Esophagus squamous epithelium (tissue), 5 donors: ENCODE measurements around the gene FAM163A. TPM values are rescaled to one million over a fixed set of nuclear protein-coding genes. Genes with fewer than 3 reads are reported as not detected.

Experiments used
- DNase-seq: peaks from one replicate; lab custom pipeline; 2025; lab: John Stamatoyannopoulos, UW
- H3K27ac ChIP-seq, 4 donors: fragments of 200-600 bp; sonication (generic); one replicate each; pipeline ENCODE4 v1.5.1; 2016 to 2019; ENCODE audit warnings: mild to moderate bottlenecking in 1 of 4
- H3K27me3 ChIP-seq, 4 donors: fragments of 200-600 bp; sonication (generic); 1 replicate in 3 of 4; 2 replicates in 1 of 4; pipeline versions ENCODE4 v1.5.1 to v1.6.0; 2017 to 2021; ENCODE audit warnings: antibody characterized with exemption in 1 of 4
- H3K36me3 ChIP-seq, 3 donors: fragments of 200-600 bp; sonication (generic); one replicate each; pipeline ENCODE4 v1.5.1; 2016 to 2019
- H3K4me1 ChIP-seq, 3 donors: fragments of 200-600 bp; sonication (generic); one replicate each; pipeline ENCODE4 v1.5.1; 2017 to 2019
- H3K4me3 ChIP-seq, 4 donors: fragments of 200-600 bp; sonication (generic); 1 replicate in 3 of 4; 2 replicates in 1 of 4; pipeline ENCODE4 v1.5.1; 2016 to 2019; ENCODE audit warnings: mild to moderate bottlenecking in 2 of 4, moderate library complexity in 1 of 4
- H3K9me3 ChIP-seq, 3 donors: fragments of 200-600 bp; sonication (generic); one replicate each; pipeline ENCODE4 v1.5.1; 2016 to 2019
- CTCF ChIP-seq, 6 experiments: fragments of 450-650 bp in 4 of 6; fragments of 200-600 bp in 2 of 6; sonication (generic) in 2 of 6; IDR thresholded peaks; one replicate each; pipeline ENCODE4 v1.5.1; 2016 to 2019; ENCODE audit warnings: antibody characterized with exemption in 6 of 6, mild to moderate bottlenecking in 4 of 6, moderate library complexity in 4 of 6
- POLR2A ChIP-seq, 4 donors: fragments of 450-650 bp; IDR thresholded peaks; one replicate each; pipeline ENCODE4 v1.6.1; 2017; ENCODE audit warnings: antibody characterized with exemption in 4 of 4, mild to moderate bottlenecking in 4 of 4, moderate library complexity in 3 of 4
- WGBS, 2 donors: methylation state at CpG; one replicate each; pipeline ENCODE4 v1.1.5; 2018; 5-methylcytosine and 5-hydroxymethylcytosine counted together
- intact Hi-C: fragments of 100-400 bp; cut with DNase I; formaldehyde crosslinking; loops from one replicate; pipeline ENCODE4 v1.15.0; 2022
- total RNA-seq, 4 donors: library from RNA; depleted of rRNA; stranded (reverse); fragments of >200 nt; gene quantifications; one replicate each; pipeline ENCODE4 v1.1.0, GENCODE V29; 2016
- donor health status: DM: yes; HTN: yes; CAD: no.

The FAM163A gene
- total RNA-seq, 4 donors from 2014 or later: not detected

DNA sequence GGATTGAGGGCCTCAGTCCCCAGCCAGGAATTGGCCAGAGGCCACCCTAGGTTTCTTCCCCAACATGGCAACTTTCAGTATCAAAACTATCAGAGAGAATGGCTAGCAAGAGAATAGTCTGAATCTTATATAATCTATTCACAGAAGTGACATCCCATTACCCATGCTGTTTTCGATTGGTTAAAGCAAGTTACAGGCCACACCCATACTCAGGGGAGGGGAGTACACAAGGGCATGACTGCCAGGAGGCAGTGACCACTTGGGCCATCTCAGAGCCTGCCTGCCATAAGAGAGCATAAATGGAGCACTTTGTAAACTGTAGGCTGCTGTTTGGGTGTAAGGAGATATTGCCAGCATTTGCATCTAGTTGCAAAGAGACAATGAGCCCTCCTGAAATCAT lies 65.4 kb downstream of the FAM163A start:
- Histone ChIP-seq H3K27me3 (peaks cover 0 to 30% (median 0%) of the 10 kb centered on the region in 4 donors), H3K27ac (no peak overlapping the region), H3K4me1 (peaks cover 0 to 12% (median 2%) of the 10 kb centered on the region in 3 donors), H3K9me3 (no peaks in the 10 kb centered on the region), H3K4me3 (no peak overlapping the region), H3K36me3 (no peaks in the 10 kb centered on the region)
- no peak for DNase-seq
- TF ChIP-seq CTCF (IDR thresholded peaks at IDR 0.05): no peak
- no peak for TF ChIP-seq POLR2A (IDR thresholded peaks at IDR 0.05)
- intact Hi-C loops: no loop called here
- 86 to 89% methylated on average over 1 of the region's 1 CpG for WGBS, 2 donors

DNA sequence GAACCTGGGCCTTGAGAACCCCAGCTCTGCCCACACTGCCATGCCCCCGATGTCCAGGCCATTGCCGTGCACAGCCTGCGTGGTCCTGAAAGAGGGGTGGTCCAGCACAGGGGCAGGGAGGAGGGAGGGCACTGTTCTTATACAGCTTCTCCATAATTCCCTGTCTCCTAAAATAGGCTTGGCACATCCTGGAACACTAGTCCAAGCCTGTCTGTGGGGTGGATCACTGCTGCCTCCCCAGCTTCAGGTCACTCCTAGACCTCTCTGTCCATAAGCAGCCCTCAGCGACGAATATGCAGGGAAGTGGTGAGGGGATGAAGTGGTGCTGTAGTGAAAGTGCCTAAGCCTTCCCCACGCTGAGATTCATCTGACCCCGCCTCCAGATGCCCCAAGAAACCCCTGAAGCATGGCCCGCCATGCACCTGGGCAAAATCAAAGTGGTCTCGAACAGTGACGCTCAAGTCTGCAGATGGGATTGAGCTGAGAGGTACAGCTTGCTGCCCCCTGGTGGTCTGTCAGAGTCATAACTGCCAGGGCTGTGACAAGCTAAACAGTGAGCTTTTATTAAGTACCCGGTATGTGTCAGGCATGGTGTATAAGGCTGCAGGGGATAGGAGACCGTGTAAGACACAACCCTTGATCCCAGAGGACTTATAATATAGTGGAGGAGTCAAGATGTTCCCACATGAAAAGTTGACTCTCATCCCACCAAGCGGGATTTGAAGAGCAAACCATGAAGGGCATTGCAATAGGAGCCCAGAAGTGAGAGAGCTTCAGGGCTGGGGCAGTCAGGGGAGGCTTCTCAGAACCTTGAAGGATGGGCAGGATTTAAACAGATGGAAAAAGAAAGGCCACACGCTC lies 66.6 kb downstream of the FAM163A start:
- H3K4me3 ChIP-seq: no peak overlapping the region
- peaks cover 0 to 30% (median 0%) of the 10 kb centered on the region in 4 donors for H3K27me3 ChIP-seq
- no peak for TF ChIP-seq POLR2A (IDR thresholded peaks at IDR 0.05)
- peak; percentile 63 to 89 (median 86) for TF ChIP-seq CTCF (IDR thresholded peaks at IDR 0.05)
- peaks cover 0 to 20% (median 6%) of the 10 kb centered on the region in 3 donors for H3K4me1 ChIP-seq
- intact Hi-C loops: loop anchor here (5.0 kb wide), 1 partner anchor 102 kb away; no protein-coding TSS in a partner anchor
- no peaks in the 10 kb centered on the region for H3K36me3 ChIP-seq
- 17 to 38% methylated on average over 9 of the region's 14 CpGs for WGBS, 2 donors
- no peak overlapping the region for H3K27ac ChIP-seq
- no peaks in the 10 kb centered on the region for H3K9me3 ChIP-seq
- no peak for DNase-seq

GRCh38 chr1:179810367-179810715 lies 67.2 kb downstream of the FAM163A start:
- 54 to 64% methylated on average over 6 to 7 of the region's 7 CpGs for WGBS, 2 donors
- TF ChIP-seq CTCF (IDR thresholded peaks at IDR 0.05): no peak
- TF ChIP-seq POLR2A (IDR thresholded peaks at IDR 0.05): no peak
- peaks cover 0 to 26% (median 6%) of the 10 kb centered on the region in 3 donors for H3K4me1 ChIP-seq
- no peaks in the 10 kb centered on the region for H3K9me3 ChIP-seq
- H3K36me3 ChIP-seq: no peaks in the 10 kb centered on the region
- no peak overlapping the region for H3K27ac ChIP-seq
- DNase-seq: no peak
- intact Hi-C loops: loop anchor here (5.0 kb wide), 1 partner anchor 103 kb away; no protein-coding TSS in a partner anchor
- H3K27me3 ChIP-seq: peaks cover 0 to 30% (median 0%) of the 10 kb centered on the region in 4 donors
- H3K4me3 ChIP-seq: no peak overlapping the region

DNA sequence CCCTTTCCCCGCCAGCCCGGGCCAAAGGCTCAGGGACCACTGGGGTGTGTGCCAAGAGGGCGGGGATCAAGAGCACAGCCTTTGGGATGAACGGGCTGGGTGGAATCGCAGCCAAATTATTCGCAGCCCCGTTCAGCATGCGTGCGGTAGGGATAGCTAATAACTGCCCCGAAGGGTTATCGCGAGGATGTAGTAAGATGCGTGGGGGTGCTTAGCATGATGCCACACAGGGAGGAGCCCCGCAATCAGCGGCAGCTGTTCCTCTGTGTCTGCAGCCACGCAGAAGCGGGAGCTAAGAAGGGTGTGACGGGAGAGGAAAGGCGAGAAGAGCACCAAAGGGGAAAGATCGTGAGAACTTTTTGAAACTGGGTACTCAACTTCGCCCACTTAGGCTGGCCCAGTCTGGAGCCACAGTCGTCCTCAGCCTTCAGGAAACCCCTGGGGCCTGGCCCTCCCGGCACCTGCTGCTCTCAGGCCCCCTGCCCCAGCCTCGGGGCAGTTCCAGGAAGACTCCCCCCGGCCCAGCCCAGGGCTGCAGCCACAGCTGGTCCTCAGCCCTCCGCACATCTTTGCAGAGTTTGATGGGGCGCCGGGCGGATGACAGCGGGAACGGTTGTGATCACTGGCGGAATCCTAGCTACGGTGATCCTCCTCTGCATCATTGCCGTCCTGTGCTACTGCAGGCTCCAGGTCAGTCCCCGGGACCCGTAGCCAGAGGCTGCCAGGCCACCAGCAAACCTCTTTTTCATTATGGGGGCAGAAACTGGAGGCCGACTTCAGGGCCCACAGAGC lies 69.6 kb downstream of the FAM163A start:
- no peak overlapping the region for H3K4me3 ChIP-seq
- TF ChIP-seq POLR2A (IDR thresholded peaks at IDR 0.05) (no peak), CTCF (IDR thresholded peaks at IDR 0.05) (no peak)
- H3K36me3 ChIP-seq: no peaks in the 10 kb centered on the region
- no peak overlapping the region for H3K27ac ChIP-seq
- H3K27me3 ChIP-seq: peaks cover 0 to 30% (median 0%) of the 10 kb centered on the region in 4 donors
- no peak for DNase-seq
- no peaks in the 10 kb centered on the region for H3K9me3 ChIP-seq
- intact Hi-C loops: loop anchor here (5.0 kb wide), 1 partner anchor 105 kb away; no protein-coding TSS in a partner anchor
- peaks cover 0 to 50% (median 6%) of the 10 kb centered on the region in 3 donors for H3K4me1 ChIP-seq
- WGBS, 2 donors: 73 to 76% methylated on average over 22 to 23 of the region's 37 CpGs
